GM21526 (cell line): Measurements from ENCODE around the gene EXOSC9.
"Not testable (repeated sequence)": the region's sequence is repeated elsewhere in the genome, so short reads cannot be mapped to it uniquely, and the experiment has no call there.

Source experiments
- ATAC-seq: cut with Tn5 transposase; IDR thresholded peaks from one replicate; pipeline ENCODE4 v1.9.1; 2021; ENCODE audit warnings: moderate library complexity; ENCODE audit not compliant: unreplicated experiment, low FRiP score

The EXOSC9 gene

GRCh38 chr4:121800961-121801714, at the start of gene EXOSC9:
TSS of gene EXOSC9 (plus strand) at chr4:121801323. CDS start at chr4:121801425, 102 bp downstream.
- peak; percentile 81 for ATAC-seq

- not testable (repeated sequence) for ATAC-seq
Measured at GRCh38 chr4:121752142-121752541, 49.0 kb upstream of the EXOSC9 start.

- ATAC-seq: no peak
Measured at GRCh38 chr4:121758925-121759568, 42.1 kb upstream of the EXOSC9 start.

- no peak for ATAC-seq
Measured at GRCh38 chr4:121760205-121760604, 40.9 kb upstream of the EXOSC9 start.

GRCh38 chr4:121764303-121764701, 36.8 kb upstream of the EXOSC9 start:
- no peak for ATAC-seq

GRCh38 chr4:121764702-121765367, 36.3 kb upstream of the EXOSC9 start, which contains the start of gene SMIM43:
TSS of gene SMIM43 (minus strand) at chr4:121765164. CDS start at chr4:121765105, 59 bp downstream.
- no peak for ATAC-seq

- ATAC-seq: no peak
Measured at GRCh38 chr4:121765368-121765705, 35.8 kb upstream of the EXOSC9 start.

GRCh38 chr4:121765971-121766538, 35.1 kb upstream of the EXOSC9 start:
- ATAC-seq: no peak

GRCh38 chr4:121767166-121767565, 34.0 kb upstream of the EXOSC9 start:
- no peak for ATAC-seq

GRCh38 chr4:121769341-121769740, 31.8 kb upstream of the EXOSC9 start:
- ATAC-seq: no peak

GRCh38 chr4:121771869-121772268, 29.3 kb upstream of the EXOSC9 start:
- ATAC-seq: no peak

GRCh38 chr4:121773883-121774282, 27.2 kb upstream of the EXOSC9 start:
- ATAC-seq: no peak

- no peak for ATAC-seq
Measured at GRCh38 chr4:121776610-121777401, 24.3 kb upstream of the EXOSC9 start.

- ATAC-seq: peak; percentile 55
Measured at GRCh38 chr4:121777625-121778024, 23.5 kb upstream of the EXOSC9 start.

- no peak for ATAC-seq
Measured at GRCh38 chr4:121778991-121779628, 22.0 kb upstream of the EXOSC9 start.

GRCh38 chr4:121783210-121783609, 17.9 kb upstream of the EXOSC9 start:
- ATAC-seq: no peak

- no peak for ATAC-seq
Measured at GRCh38 chr4:121784401-121784800, 16.7 kb upstream of the EXOSC9 start.

- ATAC-seq: no peak
Measured at GRCh38 chr4:121784975-121785374, 16.1 kb upstream of the EXOSC9 start.

- no peak for ATAC-seq
Measured at GRCh38 chr4:121785479-121785878, 15.6 kb upstream of the EXOSC9 start.

GRCh38 chr4:121786221-121786620, 14.9 kb upstream of the EXOSC9 start:
- ATAC-seq: no peak
